Subcutaneous abdominal adipose tissue (tissue), 5 donors: ENCODE results near the gene DNLZ.

ENCODE experiments used
- H3K27ac ChIP-seq: one replicate; pipeline ENCODE4 v1.7.0; 2013; ENCODE audit warnings: low read depth, mild to moderate bottlenecking, inconsistent platforms, low read length, moderate library complexity
- H3K27me3 ChIP-seq, 5 donors: one replicate each; pipeline ENCODE4 v1.7.0; 2013; ENCODE audit warnings: low read length in 5 of 5, inconsistent platforms in 1 of 5; ENCODE audit not compliant: control insufficient read depth in 5 of 5, insufficient read depth in 4 of 5
- H3K36me3 ChIP-seq, 5 donors: one replicate each; pipeline ENCODE4 v1.7.0; 2013; ENCODE audit warnings: low read length in 5 of 5; ENCODE audit not compliant: control insufficient read depth in 5 of 5, insufficient read depth in 5 of 5
- H3K4me1 ChIP-seq, 5 donors: one replicate each; pipeline ENCODE4 v1.7.0; 2013; ENCODE audit warnings: low read length in 5 of 5, mild to moderate bottlenecking in 3 of 5, moderate library complexity in 1 of 5; ENCODE audit not compliant: control insufficient read depth in 5 of 5, insufficient read depth in 5 of 5
- H3K4me3 ChIP-seq, 5 donors: one replicate each; pipeline ENCODE4 v1.7.0; 2013; ENCODE audit warnings: low read length in 5 of 5, low read depth in 1 of 5
- H3K9ac ChIP-seq, 5 donors: one replicate each; pipeline ENCODE4 v1.7.0; 2013; ENCODE audit warnings: low read length in 5 of 5, mild to moderate bottlenecking in 4 of 5, moderate library complexity in 3 of 5
- H3K9me3 ChIP-seq, 5 donors: one replicate each; pipeline ENCODE4 v1.7.0; 2013; ENCODE audit warnings: low read length in 5 of 5; ENCODE audit not compliant: control insufficient read depth in 5 of 5
- donor health status: healthy.
- donor health status: healthy.
- donor health status: healthy.
- donor health status: healthy.
- donor health status: healthy.

DNLZ gene

GRCh38 chr9:136313111-136314055 lies 50.2 kb downstream of the DNLZ start:
- H3K9ac ChIP-seq, result no peak overlapping the region
- H3K9me3 ChIP-seq, result peaks cover 4 to 11% (median 11%) of the 10 kb centered on the region in 5 donors
- H3K4me3 ChIP-seq, result no peak overlapping the region
- H3K27ac ChIP-seq, result no peak overlapping the region
- H3K27me3 ChIP-seq, result peaks cover 7 to 37% (median 32%) of the 10 kb centered on the region in 5 donors
- no peaks in the 10 kb centered on the region for H3K36me3 ChIP-seq
- H3K4me1 ChIP-seq, result no peaks in the 10 kb centered on the region

- H3K27me3 ChIP-seq, result peaks cover 7 to 42% (median 39%) of the 10 kb centered on the region in 5 donors
- no peak overlapping the region for H3K9ac ChIP-seq
Observed at GRCh38 chr9:136312436-136312835, 51.1 kb downstream of the DNLZ start.

GRCh38 chr9:136312009-136312375 lies 51.6 kb downstream of the DNLZ start:
- Histone ChIP-seq H3K9ac (no peak overlapping the region), H3K36me3 (no peaks in the 10 kb centered on the region), H3K4me3 (no peak overlapping the region), H3K4me1 (no peaks in the 10 kb centered on the region), H3K9me3 (peaks cover 4 to 11% (median 11%) of the 10 kb centered on the region in 5 donors), H3K27ac (no peak overlapping the region), H3K27me3 (peaks cover 7 to 47% (median 43%) of the 10 kb centered on the region in 5 donors)

More at GRCh38 chr9:136312436-136312835, 51.1 kb downstream of the DNLZ start:
- Histone ChIP-seq H3K36me3 (no peaks in the 10 kb centered on the region), H3K4me3 (no peak overlapping the region), H3K4me1 (no peaks in the 10 kb centered on the region), H3K27ac (no peak overlapping the region), H3K9me3 (peaks cover 4 to 11% (median 11%) of the 10 kb centered on the region in 5 donors)

GRCh38 chr9:136311051-136312008 lies 52.2 kb downstream of the DNLZ start:
- Histone ChIP-seq H3K9ac (no peak overlapping the region), H3K27ac (no peak overlapping the region), H3K4me3 (no peak overlapping the region), H3K27me3 (peaks cover 7 to 52% (median 45%) of the 10 kb centered on the region in 5 donors), H3K4me1 (no peaks in the 10 kb centered on the region), H3K36me3 (no peaks in the 10 kb centered on the region), H3K9me3 (peaks cover 4 to 11% (median 11%) of the 10 kb centered on the region in 5 donors)

GRCh38 chr9:136310273-136311030 lies 53.1 kb downstream of the DNLZ start:
- Histone ChIP-seq H3K4me1 (no peaks in the 10 kb centered on the region), H3K9ac (no peak overlapping the region), H3K27me3 (peaks cover 7 to 60% (median 51%) of the 10 kb centered on the region in 5 donors), H3K27ac (no peak overlapping the region), H3K36me3 (no peaks in the 10 kb centered on the region), H3K4me3 (no peak overlapping the region), H3K9me3 (peaks cover 4 to 10% (median 10%) of the 10 kb centered on the region in 5 donors)

GRCh38 chr9:136309806-136310220 lies 53.7 kb downstream of the DNLZ start:
- Histone ChIP-seq H3K4me1 (no peaks in the 10 kb centered on the region), H3K27me3 (peaks cover 7 to 66% (median 52%) of the 10 kb centered on the region in 5 donors), H3K27ac (no peak overlapping the region), H3K4me3 (no peak overlapping the region), H3K9me3 (peaks cover under 1 to 5% (median 4%) of the 10 kb centered on the region in 5 donors), H3K9ac (no peak overlapping the region), H3K36me3 (no peaks in the 10 kb centered on the region)
